Neural cell (in vitro differentiated cells): ENCODE results near the gene CAMK1D. TPM values are rescaled to one million over a fixed set of nuclear protein-coding genes. Genes with fewer than 3 reads are reported as not detected.

Source experiments
- H2AFZ ChIP-seq: fragments of 200-600, 300-800 bp; sonication (generic), shearing (Covaris generic); 2 replicates; pipeline ENCODE4 v1.6.0; 2014; ENCODE audit warnings: low read depth, mild to moderate bottlenecking, antibody characterized with exemption, low read length, moderate library complexity
- H3F3A ChIP-seq: fragments of 200-600 bp; shearing (Covaris generic); 2 replicates; pipeline ENCODE4 v1.6.1; 2016; ENCODE audit warnings: mild to moderate bottlenecking, moderate library complexity, mixed read lengths, antibody characterized with exemption, low read length; ENCODE audit not compliant: insufficient read depth, poor library complexity, severe bottlenecking
- H3K27ac ChIP-seq: fragments of 200-600, 300-800 bp; sonication (generic), shearing (Covaris generic); 2 replicates; pipeline ENCODE4 v1.5.1; 2014; ENCODE audit warnings: mild to moderate bottlenecking, low read length, moderate library complexity
- H3K27me3 ChIP-seq: fragments of 300-800, 200-600 bp; sonication (generic), shearing (Covaris generic); 2 replicates; pipeline ENCODE4 v1.6.0; 2014; ENCODE audit warnings: mild to moderate bottlenecking, low read depth, low read length, moderate library complexity; ENCODE audit not compliant: insufficient read depth
- H3K36me3 ChIP-seq: fragments of 300-800, 200-600 bp; sonication (generic), shearing (Covaris generic); 2 replicates; pipeline ENCODE4 v1.5.1; 2014; ENCODE audit warnings: mild to moderate bottlenecking, antibody characterized with exemption, low read length, moderate library complexity; ENCODE audit not compliant: insufficient read depth
- H3K4me2 ChIP-seq: fragments of 300-800, 200-600 bp; sonication (generic), shearing (Covaris generic); 2 replicates; pipeline ENCODE4 v1.6.0; 2014; ENCODE audit warnings: mild to moderate bottlenecking, low read length
- H3K4me3 ChIP-seq: fragments of 300-800, 200-600 bp; sonication (generic), shearing (Covaris generic); 2 replicates; pipeline ENCODE4 v1.5.1; 2014; ENCODE audit warnings: mild to moderate bottlenecking, low read length, moderate library complexity
- H3K79me2 ChIP-seq: fragments of 200-600 bp; shearing (Covaris generic); replicated peaks from 2 replicates; pipeline ENCODE4 v1.6.0; 2014; ENCODE audit warnings: mild to moderate bottlenecking, low read length, moderate library complexity; ENCODE audit not compliant: insufficient read depth
- H3K9ac ChIP-seq: fragments of 300-800, 200-600 bp; sonication (generic), shearing (Covaris generic); 2 replicates; pipeline ENCODE4 v1.6.1; 2016; ENCODE audit warnings: mild to moderate bottlenecking, low read length, mixed read lengths
- H3K9me2 ChIP-seq: fragments of 200-600 bp; shearing (Covaris generic); 2 replicates; pipeline ENCODE4 v1.6.1; 2016; ENCODE audit warnings: mild to moderate bottlenecking, low read length, mixed read lengths; ENCODE audit not compliant: insufficient read depth
- H3K9me3 ChIP-seq: fragments of 200-600, 300-800 bp; sonication (generic), shearing (Covaris generic); 2 replicates; pipeline ENCODE4 v1.6.1; 2016; ENCODE audit warnings: mild to moderate bottlenecking, mixed run types, low read length, moderate library complexity, mixed read lengths
- H4K20me1 ChIP-seq: fragments of 200-600 bp; shearing (Covaris generic); 2 replicates; pipeline ENCODE4 v1.6.1; 2016; ENCODE audit warnings: mild to moderate bottlenecking, mixed run types; ENCODE audit not compliant: insufficient read depth
- EP300 ChIP-seq: fragments of 450-650 bp; conservative IDR thresholded peaks from 2 replicates; pipeline ENCODE4 v1.6.1; 2014; ENCODE audit warnings: antibody characterized with exemption, mild to moderate bottlenecking, moderate library complexity; ENCODE audit not compliant: poor library complexity, severe bottlenecking
- EZH2 ChIP-seq: fragments of 200-600, 300-800 bp; shearing (Covaris generic), sonication (generic); IDR thresholded peaks from 2 replicates; pipeline ENCODE4 v1.6.1; 2014; ENCODE audit warnings: antibody characterized with exemption, low read length, borderline replicate concordance, mild to moderate bottlenecking; ENCODE audit not compliant: insufficient read depth, poor library complexity, severe bottlenecking
- MXI1 ChIP-seq: fragments of 450-650 bp; conservative IDR thresholded peaks from 2 replicates; pipeline ENCODE4 v1.6.1; 2014; ENCODE audit warnings: antibody characterized with exemption, mild to moderate bottlenecking; ENCODE audit not compliant: poor library complexity, severe bottlenecking
- POLR2AphosphoS5 ChIP-seq: IDR thresholded peaks from 2 replicates; pipeline ENCODE4 v1.6.1; 2012
- RAD21 ChIP-seq: fragments of 450-650 bp; conservative IDR thresholded peaks from 2 replicates; pipeline ENCODE4 v1.6.1; 2014; ENCODE audit warnings: antibody characterized with exemption, mild to moderate bottlenecking, moderate library complexity
- REST ChIP-seq: IDR thresholded peaks from 2 replicates; pipeline ENCODE4 v1.6.1; 2012; ENCODE audit warnings: borderline replicate concordance
- SMC3 ChIP-seq: fragments of 450-650 bp; conservative IDR thresholded peaks from 2 replicates; pipeline ENCODE4 v1.6.1; 2014; ENCODE audit warnings: antibody characterized with exemption, mild to moderate bottlenecking, moderate library complexity; ENCODE audit not compliant: poor library complexity
- TAF1 ChIP-seq: IDR thresholded peaks from 2 replicates; pipeline ENCODE4 v1.6.1; 2012; ENCODE audit warnings: low read depth
- polyA plus RNA-seq: library from polyadenylated mRNA; depleted of rRNA; stranded (reverse); fragments of >200 nt; gene quantifications from 2 replicates; pipeline ENCODE4 v1.2.3, GENCODE V29; 2014
- TF ChIP-seq, protein P1 (sequence below): fragments of 450-650 bp; IDR thresholded peaks from 2 replicates; pipeline ENCODE4 v1.5.1; 2014; ENCODE audit warnings: antibody characterized with exemption, mild to moderate bottlenecking, moderate library complexity; ENCODE audit not compliant: poor library complexity, severe bottlenecking

Gene CAMK1D
- polyA plus RNA-seq, 1 donor from 2014 or later = 13.8 TPM

DNA sequence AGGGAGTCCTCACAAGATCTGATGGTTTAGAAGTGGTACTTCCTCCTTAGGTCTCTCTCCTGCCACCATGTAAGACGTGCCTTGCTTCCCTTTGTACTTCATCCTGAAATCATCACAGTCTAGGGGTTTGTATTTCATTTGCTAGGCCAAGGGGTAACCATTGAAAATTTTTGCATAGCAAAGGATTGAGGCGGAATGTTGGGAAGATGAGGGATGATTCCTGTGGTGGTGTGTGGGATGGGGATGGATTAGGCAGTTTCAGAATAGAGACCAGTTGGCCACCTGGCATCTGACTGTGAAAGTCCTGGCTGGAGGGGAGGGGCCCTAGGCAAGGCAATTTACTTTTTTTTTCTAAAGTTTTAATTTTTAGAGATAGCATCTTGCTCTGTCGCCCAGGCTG is 222.9 kb downstream of the CAMK1D start:
- H3K9me3 ChIP-seq = peaks cover 5% of the 10 kb centered on the region
- no peaks in the 10 kb centered on the region for H3K36me3 ChIP-seq
- H3K4me3 ChIP-seq = no peak overlapping the region
- no peak overlapping the region for H3K27ac ChIP-seq
- no peaks in the 10 kb centered on the region for H3K79me2 ChIP-seq
- no peaks in the 10 kb centered on the region for H3K27me3 ChIP-seq
- no peak for TF ChIP-seq EP300
- TF ChIP-seq MXI1 = no peak
- TF ChIP-seq, protein P1, sequence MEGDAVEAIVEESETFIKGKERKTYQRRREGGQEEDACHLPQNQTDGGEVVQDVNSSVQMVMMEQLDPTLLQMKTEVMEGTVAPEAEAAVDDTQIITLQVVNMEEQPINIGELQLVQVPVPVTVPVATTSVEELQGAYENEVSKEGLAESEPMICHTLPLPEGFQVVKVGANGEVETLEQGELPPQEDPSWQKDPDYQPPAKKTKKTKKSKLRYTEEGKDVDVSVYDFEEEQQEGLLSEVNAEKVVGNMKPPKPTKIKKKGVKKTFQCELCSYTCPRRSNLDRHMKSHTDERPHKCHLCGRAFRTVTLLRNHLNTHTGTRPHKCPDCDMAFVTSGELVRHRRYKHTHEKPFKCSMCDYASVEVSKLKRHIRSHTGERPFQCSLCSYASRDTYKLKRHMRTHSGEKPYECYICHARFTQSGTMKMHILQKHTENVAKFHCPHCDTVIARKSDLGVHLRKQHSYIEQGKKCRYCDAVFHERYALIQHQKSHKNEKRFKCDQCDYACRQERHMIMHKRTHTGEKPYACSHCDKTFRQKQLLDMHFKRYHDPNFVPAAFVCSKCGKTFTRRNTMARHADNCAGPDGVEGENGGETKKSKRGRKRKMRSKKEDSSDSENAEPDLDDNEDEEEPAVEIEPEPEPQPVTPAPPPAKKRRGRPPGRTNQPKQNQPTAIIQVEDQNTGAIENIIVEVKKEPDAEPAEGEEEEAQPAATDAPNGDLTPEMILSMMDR = no peak
- TF ChIP-seq EZH2 = no peak
- TF ChIP-seq SMC3 = no peak
- TF ChIP-seq RAD21 = no peak
- TF ChIP-seq TAF1 = no peak
- no peak for TF ChIP-seq POLR2AphosphoS5
- no peak for TF ChIP-seq REST
- no peaks in the 10 kb centered on the region for H3K9me2 ChIP-seq
- no peaks in the 10 kb centered on the region for H4K20me1 ChIP-seq
- H3K4me2 ChIP-seq = no peak overlapping the region
- H3F3A ChIP-seq = no peaks in the 10 kb centered on the region
- no peak overlapping the region for H3K9ac ChIP-seq
- no peak overlapping the region for H2AFZ ChIP-seq

- peaks cover 8% of the 10 kb centered on the region for H3K9me3 ChIP-seq
Measured at GRCh38 chr10:12577610-12578009, 228.3 kb downstream of the CAMK1D start.

More at GRCh38 chr10:12577610-12578009, 228.3 kb downstream of the CAMK1D start:
- no peaks in the 10 kb centered on the region for H3K27me3 ChIP-seq
- no peaks in the 10 kb centered on the region for H4K20me1 ChIP-seq
- no peak overlapping the region for H3K9ac ChIP-seq
- no peak for TF ChIP-seq SMC3
- TF ChIP-seq, protein P1 = no peak
- no peak for TF ChIP-seq RAD21
- no peak for TF ChIP-seq EP300
- TF ChIP-seq MXI1 = no peak
- no peak for TF ChIP-seq POLR2AphosphoS5
- TF ChIP-seq EZH2 = no peak
- no peak for TF ChIP-seq TAF1
- TF ChIP-seq REST = no peak
- no peaks in the 10 kb centered on the region for H3K36me3 ChIP-seq
- H3K79me2 ChIP-seq = no peaks in the 10 kb centered on the region
- H3K9me2 ChIP-seq = no peaks in the 10 kb centered on the region
- no peak overlapping the region for H3K4me3 ChIP-seq
- H2AFZ ChIP-seq = no peak overlapping the region
- H3F3A ChIP-seq = no peaks in the 10 kb centered on the region
- no peak overlapping the region for H3K27ac ChIP-seq
- H3K4me2 ChIP-seq = no peak overlapping the region
